ENCODE measurements around the gene ADGRV1. TPM values are rescaled to one million over a fixed set of nuclear protein-coding genes. Genes with fewer than 3 reads are reported as not detected.

ADGRV1 gene
- polyA plus RNA-seq, 3 donors: 0.18 to 0.33 TPM; not detected in 1

- Histone ChIP-seq H3K9ac (ENCODE audit: insufficient read depth, low read length, poor library complexity, severe bottlenecking) (no peak overlapping the region), H3K4me2 (replicated peaks; ENCODE audit: extremely low read depth, low read length, poor library complexity, severe bottlenecking) (no peak overlapping the region), H4K20me1 (ENCODE audit: insufficient read depth, low read length) (no peaks in the 10 kb centered on the region), H3K79me2 (ENCODE audit: insufficient read depth, low read length) (no peaks in the 10 kb centered on the region), H3K4me1 (ENCODE audit: control insufficient read depth in 1 of 2, insufficient read depth in 2 of 2, low read length in 2 of 2) (peaks cover 19 to 31% of the 10 kb centered on the region in 2 donors), H3K36me3 (replicated peaks in 1 of 2; ENCODE audit: control insufficient read depth in 1 of 2, insufficient read depth in 2 of 2, low read length in 2 of 2) (no peaks in the 10 kb centered on the region), H3K4me3 (replicated peaks in 1 of 3; ENCODE audit: low read depth in 2 of 3, low read length in 3 of 3) (no peak overlapping the region), H3K27me3 (ENCODE audit: control insufficient read depth in 2 of 2, insufficient read depth in 2 of 2, low read length in 2 of 2) (no peaks in the 10 kb centered on the region), H2AFZ (ENCODE audit: insufficient read depth, low read depth, low read length, poor library complexity, severe bottlenecking) (no peak overlapping the region), H3K9me3 (replicated peaks in 1 of 2; ENCODE audit: control insufficient read depth in 1 of 2, insufficient read depth in 1 of 2, low read length in 2 of 2) (no peaks in the 10 kb centered on the region), H3K27ac (ENCODE audit: low read depth in 1 of 2, low read length in 2 of 2) (no peak overlapping the region)
- Mint-ChIP-seq H3K4me3 (no peak overlapping the region), H3K9me3 (peaks cover 0 to 3% (median 0%) of the 10 kb centered on the region in 7 donors), H3K4me1 (peaks cover 35% of the 10 kb centered on the region), H3K27ac (no peak overlapping the region), H3K27me3 (ENCODE audit: low read depth in 3 of 3) (no peaks in the 10 kb centered on the region), H3K36me3 (no peaks in the 10 kb centered on the region)
- no peak for TF ChIP-seq CTCF (IDR thresholded peaks at IDR 0.05)
- DNase-seq: no peak
- WGBS (ENCODE audit: insufficient coverage): 89% methylated on average over 1 of the region's 1 CpG
- intact Hi-C loops (cut with micrococcal nuclease): no loop called here
Observed at GRCh38 chr5:91126448-91126847, 567.9 kb downstream of the ADGRV1 start.

GRCh38 chr5:91126888-91127287 lies 568.3 kb downstream of the ADGRV1 start:
- 100% methylated on average over 2 of the region's 2 CpGs for WGBS (ENCODE audit: insufficient coverage)
- Histone ChIP-seq H4K20me1 (ENCODE audit: insufficient read depth, low read length) (no peaks in the 10 kb centered on the region), H3K27me3 (ENCODE audit: control insufficient read depth in 2 of 2, insufficient read depth in 2 of 2, low read length in 2 of 2) (no peaks in the 10 kb centered on the region), H2AFZ (ENCODE audit: insufficient read depth, low read depth, low read length, poor library complexity, severe bottlenecking) (no peak overlapping the region), H3K79me2 (ENCODE audit: insufficient read depth, low read length) (no peaks in the 10 kb centered on the region), H3K9ac (ENCODE audit: insufficient read depth, low read length, poor library complexity, severe bottlenecking) (no peak overlapping the region), H3K4me3 (replicated peaks in 1 of 3; ENCODE audit: low read depth in 2 of 3, low read length in 3 of 3) (no peak overlapping the region), H3K9me3 (replicated peaks in 1 of 2; ENCODE audit: control insufficient read depth in 1 of 2, insufficient read depth in 1 of 2, low read length in 2 of 2) (no peaks in the 10 kb centered on the region), H3K27ac (ENCODE audit: low read depth in 1 of 2, low read length in 2 of 2) (no peak overlapping the region), H3K4me1 (ENCODE audit: control insufficient read depth in 1 of 2, insufficient read depth in 2 of 2, low read length in 2 of 2) (peaks cover 15 to 27% of the 10 kb centered on the region in 2 donors), H3K36me3 (replicated peaks in 1 of 2; ENCODE audit: control insufficient read depth in 1 of 2, insufficient read depth in 2 of 2, low read length in 2 of 2) (no peaks in the 10 kb centered on the region), H3K4me2 (replicated peaks; ENCODE audit: extremely low read depth, low read length, poor library complexity, severe bottlenecking) (no peak overlapping the region)
- no peak for TF ChIP-seq CTCF (IDR thresholded peaks at IDR 0.05)
- peaks cover 0 to 3% (median 0%) of the 10 kb centered on the region in 7 donors for H3K9me3 Mint-ChIP-seq
- no peak overlapping the region for H3K4me3 Mint-ChIP-seq
- intact Hi-C loops (cut with micrococcal nuclease): no loop called here
- no peaks in the 10 kb centered on the region for H3K27me3 Mint-ChIP-seq (ENCODE audit: low read depth in 3 of 3)
- H3K4me1 Mint-ChIP-seq: peaks cover 30% of the 10 kb centered on the region
- no peaks in the 10 kb centered on the region for H3K36me3 Mint-ChIP-seq
- no peak overlapping the region for H3K27ac Mint-ChIP-seq
- no peak for DNase-seq

Data from CD14-positive monocyte (primary cell).